ENCODE measurements around the gene GRM4. TPM values are rescaled to one million over a fixed set of nuclear protein-coding genes. Genes with fewer than 3 reads are reported as not detected.
"Not testable (repeated sequence)": the region's sequence is repeated elsewhere in the genome, so short reads cannot be mapped to it uniquely, and the experiment has no call there.

GRM4 gene
- total RNA-seq, 1 experiment from 2014 or later = not detected

GRCh38 chr6:34189806-34190503 is 44.1 kb upstream of the GRM4 start:
- Histone ChIP-seq H4K20me1 (ENCODE audit: insufficient read depth) (no peaks in the 10 kb centered on the region), H3K27ac (no peak overlapping the region), H3K79me2 (ENCODE audit: low read depth) (no peaks in the 10 kb centered on the region), H3K4me2 (no peak overlapping the region), H3F3A (ENCODE audit: insufficient read depth, low read depth) (peaks cover 5% of the 10 kb centered on the region; the same call in 1 of the 2 replicates), H3K9me2 (ENCODE audit: insufficient read depth) (no peaks in the 10 kb centered on the region), H3K36me3 (ENCODE audit: low read depth) (no peaks in the 10 kb centered on the region), H2AFZ (no peak overlapping the region), H3K4me1 (replicated peaks; ENCODE audit: insufficient read depth) (no peaks in the 10 kb centered on the region), H3K9me3 (ENCODE audit: insufficient read depth, low read depth) (no peaks in the 10 kb centered on the region), H3K27me3 (ENCODE audit: insufficient read depth, low read depth) (no peaks in the 10 kb centered on the region), H3K4me3 (no peak overlapping the region)
- ChIA-PET POLR2A (ENCODE audit: unreplicated experiment) (interaction anchor here (0.6 kb wide), 1 partner anchor 54 kb away, joined by 3 read pairs; no protein-coding TSS in a partner anchor), CTCF (interaction anchor here (0.6 to 0.8 kb wide), 3 partner anchors 26 to 266 kb away, joined by 3 to 14 read pairs (median 12); no protein-coding TSS in a partner anchor)
- no peak for TF ChIP-seq EZH2 (IDR thresholded peaks at IDR 0.05; ENCODE audit: low read depth)
- TF ChIP-seq CTCF (conservative IDR thresholded peaks at IDR 0.05) = no peak
- no TSS peak for BruUV-seq (replicated peaks)
- intact Hi-C loops (cut with micrococcal nuclease; ENCODE audit: unreplicated experiment) = no loop called here
- no peak for DNase-seq

- H2AFZ ChIP-seq; H3K4me1 ChIP-seq (replicated peaks; ENCODE audit: insufficient read depth); DNase-seq; H3K36me3 ChIP-seq (ENCODE audit: low read depth); H3K4me3 ChIP-seq; intact Hi-C loops (cut with micrococcal nuclease; ENCODE audit: unreplicated experiment); POLR2A ChIA-PET (ENCODE audit: unreplicated experiment); H3K4me2 ChIP-seq; H3K27me3 ChIP-seq (ENCODE audit: insufficient read depth, low read depth); H3K9me2 ChIP-seq (ENCODE audit: insufficient read depth); H3K27ac ChIP-seq; BruUV-seq (replicated peaks); CTCF ChIA-PET; H3K79me2 ChIP-seq (ENCODE audit: low read depth); H3K9me3 ChIP-seq (ENCODE audit: insufficient read depth, low read depth); H4K20me1 ChIP-seq (ENCODE audit: insufficient read depth): not testable (repeated sequence)
- H3F3A ChIP-seq (ENCODE audit: insufficient read depth, low read depth) = peaks cover 11% of the 10 kb centered on the region
Observed at GRCh38 chr6:34184726-34185125, 38.8 kb upstream of the GRM4 start.

GRCh38 chr6:34182751-34183531 is 37.1 kb upstream of the GRM4 start:
- BruUV-seq (replicated peaks) = no TSS peak
- H3F3A ChIP-seq (ENCODE audit: insufficient read depth, low read depth) = peaks cover 11% of the 10 kb centered on the region
- H3K4me2 ChIP-seq = no peak overlapping the region
- H3K79me2 ChIP-seq (ENCODE audit: low read depth) = no peaks in the 10 kb centered on the region
- H3K4me3 ChIP-seq = no peak overlapping the region
- H3K36me3 ChIP-seq (ENCODE audit: low read depth) = no peaks in the 10 kb centered on the region
- no peak overlapping the region for H2AFZ ChIP-seq
- H3K9me2 ChIP-seq (ENCODE audit: insufficient read depth) = no peaks in the 10 kb centered on the region
- no peaks in the 10 kb centered on the region for H4K20me1 ChIP-seq (ENCODE audit: insufficient read depth)
- intact Hi-C loops (cut with micrococcal nuclease; ENCODE audit: unreplicated experiment) = no loop called here
- no peak overlapping the region for H3K27ac ChIP-seq
- ChIA-PET CTCF (no interaction called here), POLR2A (ENCODE audit: unreplicated experiment) (no interaction called here)
- TF ChIP-seq EZH2 (IDR thresholded peaks at IDR 0.05; ENCODE audit: low read depth) (no peak), CTCF (conservative IDR thresholded peaks at IDR 0.05) (no peak)
- H3K4me1 ChIP-seq (replicated peaks; ENCODE audit: insufficient read depth) = peaks cover 14% of the 10 kb centered on the region
- no peaks in the 10 kb centered on the region for H3K9me3 ChIP-seq (ENCODE audit: insufficient read depth, low read depth)
- DNase-seq = no peak
- no peaks in the 10 kb centered on the region for H3K27me3 ChIP-seq (ENCODE audit: insufficient read depth, low read depth)

All from PC-9 (cell line).